GM12874 (cell line): Measurements from ENCODE around the gene RAB42.

Experiments
- CTCF ChIP-seq: IDR thresholded peaks from 2 replicates; pipeline ENCODE4 v1.5.1; 2011; ENCODE audit warnings: low read depth, mild to moderate bottlenecking, control low read depth, low read length, moderate library complexity; ENCODE audit not compliant: insufficient read depth

RAB42 gene

GRCh38 chr1:28565040-28565439, 27.0 kb upstream of the RAB42 start:
- no peak for TF ChIP-seq CTCF

GRCh38 chr1:28565726-28566125, 26.3 kb upstream of the RAB42 start:
- TF ChIP-seq CTCF = no peak

- TF ChIP-seq CTCF = no peak
Measured at GRCh38 chr1:28566931-28567330, 25.1 kb upstream of the RAB42 start.

GRCh38 chr1:28571911-28572310, 20.2 kb upstream of the RAB42 start:
- TF ChIP-seq CTCF = no peak

- TF ChIP-seq CTCF = no peak
Measured at GRCh38 chr1:28573564-28573963, 18.5 kb upstream of the RAB42 start.

GRCh38 chr1:28577052-28577678, 14.9 kb upstream of the RAB42 start:
- TF ChIP-seq CTCF = no peak

GRCh38 chr1:28577738-28578536, 14.1 kb upstream of the RAB42 start:
- TF ChIP-seq CTCF = no peak
